HG03060 (cell line): ENCODE measurements around the gene PLP2.
"Not testable (repeated sequence)": the region's sequence is repeated elsewhere in the genome, so short reads cannot be mapped to it uniquely, and the experiment has no call there.

ENCODE experiments used
- ATAC-seq: cut with Tn5 transposase; IDR thresholded peaks from one replicate; pipeline ENCODE4 v1.9.1; 2021; ENCODE audit warnings: low read depth, moderate number of reproducible peaks; ENCODE audit not compliant: unreplicated experiment

PLP2 gene

GRCh38 chrX:49171752-49172279 lies at the start of gene PLP2:
TSS of gene PLP2 (plus strand) at chrX:49171898. CDS start at chrX:49172001, 103 bp downstream.
- ATAC-seq = no peak

GRCh38 chrX:49122499-49122898 lies 49.2 kb upstream of the PLP2 start:
- no peak for ATAC-seq

GRCh38 chrX:49127742-49128258 lies 43.9 kb upstream of the PLP2 start:
- ATAC-seq = not testable (repeated sequence)

- no peak for ATAC-seq
These were observed 42.3 kb upstream of the PLP2 start for GRCh38 chrX:49129427-49129826.

- ATAC-seq = not testable (repeated sequence)
These were observed 39.4 kb upstream of the PLP2 start for GRCh38 chrX:49132275-49132674.

GRCh38 chrX:49133759-49134158 lies 37.9 kb upstream of the PLP2 start:
- no peak for ATAC-seq

GRCh38 chrX:49137492-49137891 lies 34.2 kb upstream of the PLP2 start:
- ATAC-seq = no peak

- ATAC-seq = no peak
These were observed 32.0 kb upstream of the PLP2 start for GRCh38 chrX:49139713-49140112.

- not testable (repeated sequence) for ATAC-seq
These were observed 29.4 kb upstream of the PLP2 start for GRCh38 chrX:49142264-49142663.

- ATAC-seq = not testable (repeated sequence)
These were observed 28.5 kb upstream of the PLP2 start for GRCh38 chrX:49143154-49143553.

- no peak for ATAC-seq
These were observed 24.4 kb upstream of the PLP2 start for GRCh38 chrX:49147282-49147681.

GRCh38 chrX:49147936-49148335 lies 23.8 kb upstream of the PLP2 start:
- ATAC-seq = no peak

- ATAC-seq = not testable (repeated sequence)
These were observed 23.2 kb upstream of the PLP2 start for GRCh38 chrX:49148390-49149100.

GRCh38 chrX:49149291-49149690 lies 22.4 kb upstream of the PLP2 start:
- ATAC-seq = not testable (repeated sequence)

- ATAC-seq = no peak
These were observed 18.2 kb upstream of the PLP2 start for GRCh38 chrX:49153467-49153866.

GRCh38 chrX:49155243-49155899 lies 16.3 kb upstream of the PLP2 start:
- ATAC-seq = no peak

GRCh38 chrX:49155900-49156837 lies 15.5 kb upstream of the PLP2 start:
- no peak for ATAC-seq

GRCh38 chrX:49157194-49157593 lies 14.5 kb upstream of the PLP2 start:
- ATAC-seq = no peak

GRCh38 chrX:49160908-49161307 lies 10.8 kb upstream of the PLP2 start:
- ATAC-seq = no peak

- no peak for ATAC-seq
These were observed 10.1 kb upstream of the PLP2 start for GRCh38 chrX:49161632-49162031.

GRCh38 chrX:49162620-49163019 lies 9.1 kb upstream of the PLP2 start, which contains the start of gene MAGIX:
TSS of gene MAGIX (plus strand) at chrX:49162758. CDS start at chrX:49162890, 132 bp downstream.
- ATAC-seq = no peak
